ENCODE data around the gene ARHGEF38.

Gene ARHGEF38

DNA sequence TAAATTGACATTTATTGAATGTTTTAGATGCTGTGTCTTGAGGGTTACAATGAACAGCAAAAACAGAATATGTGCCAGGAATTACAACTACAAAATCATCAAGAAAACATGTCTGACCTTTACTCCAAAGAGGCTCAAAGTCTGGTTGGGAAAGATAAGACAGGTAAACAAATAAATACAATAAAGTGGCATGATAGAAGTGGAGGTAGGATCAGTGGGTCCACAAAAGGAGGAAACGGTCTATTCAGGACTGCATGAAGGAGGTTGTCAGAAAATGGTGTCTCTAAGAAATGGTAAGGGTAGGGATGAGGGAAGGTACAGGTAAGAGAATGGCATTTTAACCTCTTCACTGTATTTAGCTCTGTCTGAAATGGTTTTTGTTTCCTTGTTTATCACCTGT, 3.8 kb downstream of the ARHGEF38 start:
- in situ Hi-C loops (cut with MboI; ENCODE audit: low sequenced_read_pairs) = no loop called here

DNA sequence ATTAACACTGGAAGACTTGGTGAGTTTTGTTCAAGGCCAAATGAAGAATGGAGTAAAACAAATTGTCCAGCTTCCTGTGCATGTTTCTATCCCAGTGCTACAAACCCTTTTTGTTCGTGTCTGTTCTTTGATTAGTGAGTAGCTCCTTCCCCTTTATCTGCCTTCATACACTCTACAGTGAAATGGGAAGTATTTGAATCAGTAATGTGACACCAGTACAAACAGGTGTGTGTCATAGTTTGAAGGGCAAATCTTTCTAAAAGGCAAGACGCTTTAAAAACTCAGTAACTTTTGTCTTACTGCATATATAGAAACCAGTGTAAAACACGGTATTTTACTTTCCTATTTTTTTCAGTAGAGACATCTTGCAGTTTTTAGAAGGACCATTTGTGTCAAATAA, 5.9 kb downstream of the ARHGEF38 start:
- in situ Hi-C loops (cut with MboI; ENCODE audit: low sequenced_read_pairs) = no loop called here

DNA sequence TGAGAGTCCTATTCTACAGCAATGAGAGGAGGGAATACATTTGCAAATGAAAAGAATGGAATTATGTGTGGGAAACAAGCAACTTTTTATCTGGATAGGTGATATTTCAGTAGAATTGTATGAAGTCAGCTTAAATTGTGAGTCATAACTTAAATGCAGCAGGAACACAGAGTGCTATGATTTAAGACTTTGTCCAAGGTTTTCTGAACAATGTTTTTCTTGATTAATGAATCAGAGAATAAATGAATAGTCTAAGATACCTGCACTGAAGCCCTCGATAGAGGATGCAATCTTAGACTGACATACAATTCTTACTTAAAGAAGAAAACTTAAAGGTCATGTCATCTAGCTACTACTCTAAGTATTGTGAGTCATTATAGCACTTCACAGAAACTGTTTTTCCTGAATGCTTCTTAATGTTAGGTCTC, 8.0 kb downstream of the ARHGEF38 start:
- in situ Hi-C loops (cut with MboI; ENCODE audit: low sequenced_read_pairs) = no loop called here

DNA sequence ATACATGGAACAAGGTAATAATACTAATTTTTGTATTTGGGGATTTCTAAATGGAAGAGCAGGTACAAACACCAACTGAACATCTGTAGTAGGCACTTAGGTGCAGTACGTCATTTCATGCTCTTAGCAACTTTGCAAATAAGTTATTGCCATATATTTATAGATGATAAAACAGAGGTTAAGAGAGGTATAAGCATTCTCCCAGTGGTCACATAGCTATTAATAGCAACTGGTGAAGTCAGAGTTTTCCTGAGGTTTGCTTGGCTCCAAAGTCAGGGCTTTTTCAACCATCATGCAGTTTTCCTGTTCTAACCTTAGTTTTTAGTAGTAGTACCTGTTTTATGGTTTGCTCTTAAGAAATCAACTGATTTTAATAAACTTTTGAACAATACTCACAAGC, 10.9 kb downstream of the ARHGEF38 start:
- in situ Hi-C loops (cut with MboI; ENCODE audit: low sequenced_read_pairs) = no loop called here

DNA sequence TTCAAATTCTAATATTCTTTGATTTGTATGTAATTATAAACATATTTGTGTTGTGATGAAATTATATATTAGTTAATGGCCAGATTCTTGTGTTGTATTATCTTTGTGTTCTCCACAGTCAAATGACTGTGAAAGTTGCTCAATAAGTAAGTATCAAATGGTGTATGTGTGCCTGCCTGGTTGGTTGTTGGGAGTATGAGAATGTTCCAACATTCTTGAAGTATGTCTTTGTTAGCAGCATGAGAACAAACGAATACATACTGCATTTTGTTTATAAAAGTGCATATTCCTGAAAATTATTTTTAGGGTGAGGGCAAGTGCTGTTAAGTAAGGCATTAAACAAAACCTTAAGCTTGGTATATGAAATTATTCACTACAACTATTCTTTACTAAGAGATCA, 16.2 kb downstream of the ARHGEF38 start:
- in situ Hi-C loops (cut with MboI; ENCODE audit: low sequenced_read_pairs) = no loop called here

DNA sequence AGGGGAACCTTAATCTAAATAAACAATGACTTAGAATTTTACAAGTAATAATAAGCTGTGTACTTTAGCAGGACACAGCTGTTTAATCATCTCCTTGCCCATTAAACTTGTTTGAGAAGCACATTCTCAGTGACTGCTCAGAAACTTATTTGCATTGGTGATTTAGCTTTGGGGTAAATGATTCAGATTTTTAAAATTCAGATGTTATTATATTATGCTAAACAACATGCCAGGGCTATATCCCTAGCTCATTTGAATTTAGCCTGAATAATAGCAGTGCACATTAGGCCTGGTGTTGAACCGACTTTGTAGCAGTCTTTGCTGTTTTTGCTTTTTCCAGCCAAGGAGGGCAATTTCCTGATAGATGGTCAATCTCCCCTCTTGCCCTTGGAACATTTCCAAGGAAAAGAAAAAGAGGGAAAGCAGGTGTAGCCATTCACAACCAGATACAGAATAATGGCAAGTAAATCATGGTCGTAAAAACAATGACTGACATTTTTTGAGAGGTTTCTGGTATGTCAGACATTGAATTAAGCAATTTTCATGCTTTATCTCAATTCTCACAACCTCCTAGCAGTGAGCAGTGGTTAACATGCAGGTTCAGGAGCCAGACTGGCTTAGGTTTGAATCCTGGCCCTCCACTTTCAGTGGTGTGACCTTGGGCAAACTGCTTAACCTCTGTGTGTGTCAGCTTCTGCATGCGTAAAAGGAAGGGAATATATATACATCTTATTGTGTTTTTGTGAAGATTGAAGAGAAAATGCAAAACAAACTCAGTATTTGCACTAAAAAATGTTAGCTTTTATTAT, 16.8 kb downstream of the ARHGEF38 start:
- in situ Hi-C loops (cut with MboI; ENCODE audit: low sequenced_read_pairs) = no loop called here

DNA sequence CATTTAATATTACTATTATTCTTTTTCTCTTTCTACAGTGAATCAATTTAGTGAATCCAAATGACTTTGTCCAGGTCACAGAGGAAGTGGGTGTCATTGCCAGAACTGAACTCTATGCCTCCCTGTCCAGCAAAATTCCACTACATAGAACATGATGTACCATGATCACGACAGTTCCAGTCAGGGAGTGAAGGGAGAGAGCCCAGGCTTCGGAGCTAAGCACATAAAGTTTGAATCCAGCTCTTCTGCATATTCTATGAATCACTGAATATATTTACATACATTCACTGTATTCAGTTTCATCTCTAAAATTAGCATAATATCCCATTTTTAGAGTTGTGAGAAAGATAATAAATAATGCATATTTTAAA, 17.4 kb downstream of the ARHGEF38 start:
- in situ Hi-C loops (cut with MboI; ENCODE audit: low sequenced_read_pairs) = no loop called here

DNA sequence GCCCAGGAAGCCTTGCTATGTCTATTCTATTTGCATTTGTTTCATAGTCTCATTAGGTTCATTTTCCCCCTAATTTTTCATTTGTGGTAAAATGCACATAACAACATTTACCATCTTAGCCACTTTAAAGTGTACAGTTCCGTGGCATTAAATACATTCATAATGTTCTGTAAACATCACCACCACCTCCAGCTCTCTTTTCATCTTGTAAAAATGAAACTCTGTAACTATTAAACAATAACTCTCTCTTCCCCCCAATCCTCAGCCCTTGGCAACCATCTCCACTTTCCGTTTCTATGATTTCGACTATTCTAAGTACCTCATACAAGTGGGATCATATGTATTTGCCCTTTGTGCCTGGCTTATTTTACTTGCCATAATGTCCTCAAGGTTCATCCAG, 19.9 kb downstream of the ARHGEF38 start:
- in situ Hi-C loops (cut with MboI; ENCODE audit: low sequenced_read_pairs) = no loop called here

DNA sequence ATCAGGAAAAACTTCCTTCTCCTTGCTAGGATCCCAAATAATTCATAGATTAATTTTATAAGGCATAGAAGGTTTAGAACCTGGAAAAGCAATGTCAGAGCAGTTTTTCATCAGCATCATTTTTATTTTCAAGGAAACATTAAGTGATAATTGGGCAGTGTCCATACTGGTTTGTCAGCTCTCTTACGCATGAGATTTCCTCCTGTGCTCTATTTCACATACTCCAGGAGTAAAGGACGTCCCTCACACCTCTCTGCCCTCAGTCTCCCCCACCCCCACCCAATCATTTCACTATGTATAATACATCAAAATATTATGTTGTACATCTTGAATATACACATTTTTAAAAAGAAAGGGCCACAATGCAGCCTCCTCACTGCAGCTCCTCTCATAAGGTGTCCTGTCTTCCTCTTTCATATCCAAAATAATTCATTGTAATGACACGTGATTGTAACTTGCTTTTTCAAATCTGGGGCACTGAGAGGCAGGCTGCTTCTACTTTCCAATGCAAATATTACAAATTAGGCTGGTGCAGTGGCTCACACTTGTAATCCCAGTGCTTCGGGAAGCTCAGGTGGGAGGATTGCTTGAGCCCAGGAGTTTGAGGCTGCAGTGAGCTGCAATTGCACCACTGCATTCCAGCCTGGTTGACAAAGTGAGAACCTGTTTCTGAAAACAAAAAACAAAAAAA, 34.4 kb downstream of the ARHGEF38 start:
- in situ Hi-C loops (cut with MboI; ENCODE audit: low sequenced_read_pairs) = no loop called here

DNA sequence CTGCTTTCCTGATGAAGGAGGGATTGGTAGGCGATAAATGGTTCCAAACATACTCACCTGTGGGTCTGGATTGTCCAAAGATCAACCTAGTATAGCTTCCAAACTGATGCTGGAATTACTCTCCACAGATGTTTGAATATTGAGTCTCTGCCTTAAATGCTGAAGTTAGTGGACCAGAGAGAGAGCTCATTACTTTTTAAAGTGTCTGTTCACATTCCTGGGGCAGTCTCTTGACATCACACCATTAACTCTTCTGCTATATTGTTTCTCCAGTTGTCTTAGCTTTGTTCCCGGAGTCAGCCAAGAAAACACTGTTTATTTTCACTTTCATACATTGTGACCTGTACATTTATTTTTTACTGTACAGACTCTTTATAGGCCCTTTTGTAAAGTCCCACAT, 35.4 kb downstream of the ARHGEF38 start:
- in situ Hi-C loops (cut with MboI; ENCODE audit: low sequenced_read_pairs) = no loop called here

DNA sequence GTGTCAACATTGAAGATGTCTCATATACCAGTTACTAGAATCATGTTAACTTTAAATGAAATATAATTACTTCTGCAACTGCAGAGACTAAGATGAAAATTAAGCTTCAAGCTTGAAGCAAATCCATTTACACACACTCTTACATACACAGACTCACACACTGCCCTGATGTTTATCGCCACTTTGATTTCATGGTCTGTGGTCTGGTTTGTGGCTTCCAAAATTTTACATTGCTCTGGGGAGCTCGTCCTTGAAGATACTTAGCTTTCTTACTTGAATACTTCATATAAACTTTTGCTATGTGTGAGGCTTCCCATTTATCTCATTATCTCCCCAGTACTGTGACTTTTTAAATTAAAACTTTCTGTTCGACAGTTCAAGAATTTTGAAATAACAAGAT, 35.8 kb downstream of the ARHGEF38 start:
- in situ Hi-C loops (cut with MboI; ENCODE audit: low sequenced_read_pairs) = no loop called here

DNA sequence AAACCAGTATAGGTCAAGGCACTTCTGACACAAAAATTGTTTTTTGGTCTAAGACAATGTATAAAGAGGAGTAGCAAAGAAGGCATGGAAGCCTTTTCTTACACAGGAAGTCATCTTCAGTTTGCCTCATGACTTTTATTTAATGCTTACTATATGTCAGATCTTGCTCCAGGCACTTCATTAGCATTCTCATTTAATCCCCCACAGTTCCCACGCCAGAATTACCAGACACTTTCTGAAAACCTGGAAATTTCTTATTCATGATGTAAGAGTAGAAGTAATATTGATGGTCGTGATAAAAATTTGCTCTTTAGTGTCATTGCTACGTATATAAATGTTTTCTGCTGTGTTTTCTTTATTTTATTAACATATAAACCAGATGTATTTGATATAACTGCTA, 39.2 kb downstream of the ARHGEF38 start:
- in situ Hi-C loops (cut with MboI; ENCODE audit: low sequenced_read_pairs) = no loop called here

DNA sequence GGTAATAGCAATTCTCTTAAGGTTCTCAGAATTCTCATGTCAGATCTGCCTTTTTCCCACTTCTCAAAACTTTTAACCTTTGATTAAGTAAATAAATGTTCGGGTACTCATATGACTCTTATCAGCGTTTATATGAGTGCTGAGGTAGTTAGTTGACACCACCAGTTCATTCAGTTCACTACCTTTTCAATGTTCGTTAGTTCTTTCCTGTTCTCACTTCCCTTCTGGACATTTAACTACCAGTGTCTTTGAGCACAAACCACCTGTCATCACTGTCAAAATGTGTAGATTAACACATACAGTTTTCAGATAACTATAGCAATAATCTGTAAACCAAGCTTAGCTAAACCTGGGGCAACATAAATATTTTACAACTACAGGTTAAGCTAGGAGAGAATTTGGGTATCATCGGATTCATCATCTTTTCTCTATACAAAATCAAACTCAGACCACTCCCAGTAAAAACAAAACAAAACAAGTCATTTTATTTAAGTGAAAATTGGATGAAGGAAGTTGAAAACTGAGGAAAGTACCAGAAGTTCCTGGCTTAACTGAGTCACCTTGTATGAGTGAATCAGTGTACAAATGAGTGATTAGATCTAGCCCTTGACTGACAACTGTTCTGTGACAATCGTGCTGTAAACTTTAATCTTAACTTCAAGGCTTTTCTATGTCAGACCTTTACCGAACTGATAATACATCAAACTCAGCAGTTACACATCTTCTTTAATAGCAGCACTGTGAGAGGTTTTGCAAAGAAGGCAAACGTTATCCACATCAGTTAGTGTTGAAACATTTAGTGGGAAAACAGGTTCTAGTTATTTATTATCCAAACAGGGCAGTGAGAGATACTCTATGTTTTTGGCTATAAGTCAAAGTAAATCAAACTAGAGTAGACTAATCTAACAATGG, 41.9 kb downstream of the ARHGEF38 start:
- in situ Hi-C loops (cut with MboI; ENCODE audit: low sequenced_read_pairs) = no loop called here

DNA sequence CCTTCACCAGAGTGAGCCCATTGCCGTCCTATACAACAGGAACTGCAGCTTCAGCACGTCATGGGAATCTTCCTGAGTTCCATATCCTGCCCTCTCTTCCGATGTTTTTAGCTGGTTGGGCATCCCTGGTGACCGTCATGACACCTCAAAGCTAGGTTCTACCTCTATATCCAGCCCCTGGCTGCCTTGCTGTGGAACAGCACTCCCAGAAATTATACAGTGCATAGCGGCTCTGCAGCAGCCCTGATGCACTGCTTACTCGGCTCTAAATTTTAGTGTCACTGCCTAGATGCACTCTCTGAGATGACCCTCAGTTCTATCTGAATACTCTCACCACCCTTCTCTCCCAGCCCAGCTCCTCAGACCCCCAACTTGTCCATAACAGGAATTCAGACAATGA, 44.3 kb downstream of the ARHGEF38 start:
- in situ Hi-C loops (cut with MboI; ENCODE audit: low sequenced_read_pairs) = no loop called here

DNA sequence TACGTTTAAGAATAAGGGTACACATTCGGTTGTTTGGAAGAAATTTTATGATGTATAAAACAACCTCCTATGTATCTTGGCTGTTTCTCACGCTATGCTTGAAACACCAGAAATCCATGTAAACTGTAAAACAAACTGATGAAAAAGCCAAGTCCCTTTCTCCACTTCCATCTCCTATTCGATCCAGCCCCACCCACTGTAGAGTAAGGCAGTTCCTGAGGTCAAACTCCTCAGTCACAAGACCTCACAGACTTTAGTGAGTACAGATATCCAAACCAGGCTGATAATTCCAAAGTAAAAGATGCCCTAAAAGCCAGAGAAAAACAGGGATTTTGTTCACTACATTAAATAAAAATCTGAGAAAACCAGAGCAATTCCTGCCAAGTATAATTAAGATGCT, 45.6 kb downstream of the ARHGEF38 start:
- in situ Hi-C loops (cut with MboI; ENCODE audit: low sequenced_read_pairs) = no loop called here

DNA sequence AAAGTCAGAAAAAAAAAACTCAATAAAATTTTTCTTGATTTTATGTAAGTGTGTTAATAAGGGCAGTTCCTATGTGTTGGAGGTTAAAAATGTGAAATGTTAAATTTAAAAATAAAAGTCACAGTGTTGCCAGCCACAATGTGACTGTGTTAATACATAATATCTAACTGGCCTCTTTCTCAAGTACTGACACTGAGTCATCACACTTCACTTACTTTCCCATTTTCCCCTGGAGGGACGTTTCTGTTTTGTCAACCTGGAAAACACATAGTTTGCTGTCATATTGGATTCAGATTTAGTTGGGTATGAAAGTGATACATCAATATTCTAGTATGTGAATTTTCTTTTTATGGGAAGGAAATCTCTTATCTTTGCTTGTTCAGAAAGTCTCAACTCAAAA, 46.4 kb downstream of the ARHGEF38 start:
- in situ Hi-C loops (cut with MboI; ENCODE audit: low sequenced_read_pairs) = no loop called here

DNA sequence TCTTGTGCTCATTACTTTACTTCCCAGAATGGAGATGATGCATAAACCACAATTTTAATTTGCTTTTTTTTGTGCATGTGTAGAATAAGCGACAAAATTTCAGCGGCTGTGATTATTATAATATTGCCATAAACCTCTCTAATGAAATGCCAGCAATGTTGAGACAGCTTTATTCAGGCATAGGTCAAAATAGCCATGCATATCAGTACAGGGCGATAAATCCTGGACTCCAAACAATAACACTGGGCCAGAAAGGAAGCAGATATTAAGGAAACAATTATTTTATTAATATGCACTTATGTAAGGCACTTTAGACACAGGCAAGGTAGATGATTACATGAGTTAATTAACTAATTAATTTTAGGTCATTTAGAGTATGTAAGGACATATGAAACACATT, 47.1 kb downstream of the ARHGEF38 start:
- in situ Hi-C loops (cut with MboI; ENCODE audit: low sequenced_read_pairs) = no loop called here

DNA sequence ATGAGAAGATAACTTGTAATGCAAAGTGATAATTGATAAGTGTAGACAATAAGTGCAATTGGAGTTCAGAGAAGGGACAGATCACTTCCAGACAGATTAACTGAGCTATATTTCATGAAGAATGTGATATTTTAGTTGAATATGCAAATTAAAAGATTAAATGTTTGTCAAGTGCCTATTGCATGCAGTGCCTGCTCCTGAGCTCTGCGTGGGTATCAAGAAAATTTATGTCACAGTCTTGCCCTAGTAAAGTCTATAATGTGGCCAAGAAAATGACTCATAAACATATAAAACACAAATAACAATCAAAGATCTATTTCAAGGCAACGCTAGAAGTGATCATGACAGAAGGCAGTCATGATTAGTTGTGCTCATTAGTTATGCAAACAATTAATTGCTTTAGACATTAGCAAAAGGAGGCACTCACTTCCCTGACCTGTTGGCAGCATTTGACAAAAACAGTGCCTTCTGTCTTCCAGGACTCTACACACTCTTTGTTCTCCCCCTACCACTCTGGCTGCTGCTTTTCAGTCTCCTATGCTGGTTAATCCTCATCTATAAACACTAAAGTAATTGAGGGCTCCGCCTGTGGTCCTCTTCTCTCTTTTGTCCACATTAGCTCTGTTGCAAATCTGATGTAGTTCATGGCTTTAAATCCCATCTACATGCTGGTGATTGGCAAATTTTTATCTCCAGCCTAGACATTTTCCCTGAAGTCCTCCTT, 47.7 kb downstream of the ARHGEF38 start:
- in situ Hi-C loops (cut with MboI; ENCODE audit: low sequenced_read_pairs) = no loop called here

DNA sequence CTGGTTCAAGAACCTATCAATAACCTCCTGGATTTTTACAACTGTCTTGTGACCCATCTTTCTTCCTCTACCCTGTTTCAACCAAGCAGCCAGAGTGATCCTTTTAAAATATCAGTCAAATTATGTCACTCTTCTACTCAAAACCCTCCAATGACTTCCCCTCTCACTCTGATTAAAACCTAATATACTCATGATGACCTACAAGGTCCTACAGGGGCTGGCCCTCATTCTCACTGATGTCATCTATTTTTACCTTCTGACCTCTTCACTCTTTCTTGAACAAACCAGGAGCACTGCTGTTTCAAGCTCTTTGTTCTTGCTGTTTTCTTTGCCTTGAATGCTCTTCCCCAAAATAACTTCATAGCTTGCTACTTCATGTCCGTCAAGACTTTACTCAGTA, 48.5 kb downstream of the ARHGEF38 start:
- in situ Hi-C loops (cut with MboI; ENCODE audit: low sequenced_read_pairs) = no loop called here

DNA sequence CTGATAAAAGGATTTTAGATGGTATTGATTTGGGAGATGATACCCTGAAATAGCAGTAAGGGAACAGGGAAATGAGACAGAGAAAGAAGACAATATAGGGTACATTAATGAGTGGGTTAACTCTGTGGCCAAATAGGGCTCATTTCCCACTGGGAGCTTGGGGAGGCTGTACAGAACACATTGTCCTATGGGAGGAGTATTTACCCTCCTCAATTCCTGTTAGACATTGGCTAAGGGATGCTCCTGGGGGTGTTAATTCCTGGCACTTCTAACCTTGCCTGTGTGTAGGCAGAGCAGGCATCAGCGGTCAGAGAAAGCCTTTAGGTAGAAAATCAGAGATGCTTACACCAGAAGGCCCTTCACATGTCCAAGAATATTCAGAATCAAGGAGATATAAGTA, 49.0 kb downstream of the ARHGEF38 start:
- in situ Hi-C loops (cut with MboI; ENCODE audit: low sequenced_read_pairs) = no loop called here

DNA sequence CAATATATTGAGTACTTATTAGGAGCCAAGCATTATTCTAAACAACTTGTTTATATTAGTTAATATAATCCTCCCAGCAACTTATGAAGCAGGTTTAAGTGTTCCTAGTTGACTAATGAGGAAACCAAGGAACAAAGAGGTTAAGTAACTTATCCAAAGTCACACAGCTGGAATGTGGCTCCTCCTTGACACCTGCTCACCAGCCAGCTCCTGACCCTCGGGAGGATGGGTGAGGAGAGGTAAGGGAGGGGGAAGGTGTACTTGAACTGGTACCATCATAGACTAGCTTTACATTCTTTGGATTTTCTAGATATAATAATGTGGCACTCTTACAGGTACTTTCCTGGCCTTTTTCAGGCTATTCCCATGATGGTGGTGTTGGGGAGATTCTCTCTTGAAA, 50.7 kb downstream of the ARHGEF38 start:
- in situ Hi-C loops (cut with MboI; ENCODE audit: low sequenced_read_pairs) = no loop called here

Data from HL-60/S4 treated with retinoic acid at 250 ng/mL for 4 days and 3 days (cell line).